Activated CD4-positive, alpha-beta T cell treated with anti-CD3 and anti-CD28 coated beads for 48 hours (primary cell): Measurements from ENCODE around the gene DZIP1L.

Experiments
- DNase-seq: peaks from one replicate; pipeline ENCODE4 v3.0.0-alpha.2; 2020

The DZIP1L gene

DNA sequence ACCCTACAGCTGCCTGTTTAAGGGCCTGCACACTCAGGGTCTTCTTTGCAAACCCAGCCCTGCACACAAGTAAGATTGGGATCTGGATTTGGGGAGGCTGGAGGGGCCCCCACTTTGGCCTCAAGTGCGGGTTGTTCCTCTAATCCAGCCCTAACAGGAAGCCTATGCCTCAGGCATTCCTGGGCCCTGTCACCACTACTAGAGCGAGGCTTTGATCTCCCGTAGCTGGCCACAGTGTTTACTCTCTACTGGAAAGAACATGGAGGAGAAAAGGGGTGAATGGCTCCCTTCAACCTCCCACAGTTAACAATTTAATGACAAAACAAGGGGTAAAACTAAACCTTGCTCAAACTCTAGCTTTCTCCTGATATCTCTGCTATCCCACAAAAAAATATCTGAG lies 48.4 kb downstream of the DZIP1L start:
- no peak for DNase-seq

DNA sequence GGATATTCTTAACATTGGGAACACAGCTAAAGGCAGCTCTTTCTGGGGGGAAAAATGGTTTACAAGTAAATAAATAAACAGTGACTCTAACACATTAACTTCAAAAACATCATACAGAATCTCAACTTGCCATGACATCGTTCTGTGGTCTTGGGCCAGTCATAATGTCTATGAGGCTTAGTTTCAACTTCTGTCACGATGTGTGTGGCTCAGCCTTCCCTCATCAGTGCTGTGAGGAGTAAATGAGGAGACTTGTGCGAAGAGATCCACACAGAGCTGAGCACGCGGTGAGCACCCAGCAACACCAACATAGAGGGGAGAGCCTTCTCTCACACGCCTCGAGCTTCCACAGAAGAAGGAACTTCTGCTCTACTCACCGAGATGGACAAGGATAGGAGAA lies 49.0 kb downstream of the DZIP1L start:
- DNase-seq, result peak; percentile 66

DNA sequence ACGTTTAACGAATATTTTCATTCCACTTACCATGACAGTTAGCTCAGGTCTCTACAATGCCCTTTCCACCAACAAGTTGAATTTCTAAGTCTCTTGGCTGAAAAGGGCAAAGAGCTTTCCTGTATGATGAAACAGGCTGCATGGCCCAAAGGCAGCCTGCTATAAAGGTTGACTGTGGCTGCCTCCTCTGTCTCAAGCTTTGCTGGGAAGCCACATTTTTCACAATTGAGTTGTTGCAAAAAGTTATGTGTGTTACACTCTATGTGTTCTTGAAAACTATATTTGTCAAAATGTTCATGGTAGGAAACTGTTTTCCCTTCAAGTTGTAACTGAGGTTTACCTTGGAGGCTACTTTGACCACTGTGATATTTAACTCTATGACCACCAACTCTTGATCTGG lies 49.5 kb downstream of the DZIP1L start:
- DNase-seq, result no peak

DNA sequence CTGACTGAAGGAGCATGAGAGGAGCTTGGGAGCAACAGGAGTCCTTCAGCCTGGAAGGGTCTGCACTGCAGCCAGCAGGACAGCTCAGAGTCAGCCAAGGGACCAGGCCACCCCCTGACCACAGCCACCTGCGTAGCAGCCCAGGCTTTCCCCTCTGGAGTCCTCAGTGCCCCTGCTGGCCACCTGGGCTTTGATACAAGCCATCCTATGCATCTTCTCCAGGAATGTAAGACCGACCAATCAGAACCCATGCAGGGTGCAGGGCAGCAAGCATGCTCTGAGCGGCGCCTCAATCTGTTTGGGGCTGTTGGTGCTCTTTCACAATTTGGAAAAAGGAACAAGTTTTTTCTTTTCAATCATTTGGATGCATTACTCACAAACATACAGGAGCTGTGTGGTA lies 52.0 kb downstream of the DZIP1L start:
- DNase-seq, result no peak

DNA sequence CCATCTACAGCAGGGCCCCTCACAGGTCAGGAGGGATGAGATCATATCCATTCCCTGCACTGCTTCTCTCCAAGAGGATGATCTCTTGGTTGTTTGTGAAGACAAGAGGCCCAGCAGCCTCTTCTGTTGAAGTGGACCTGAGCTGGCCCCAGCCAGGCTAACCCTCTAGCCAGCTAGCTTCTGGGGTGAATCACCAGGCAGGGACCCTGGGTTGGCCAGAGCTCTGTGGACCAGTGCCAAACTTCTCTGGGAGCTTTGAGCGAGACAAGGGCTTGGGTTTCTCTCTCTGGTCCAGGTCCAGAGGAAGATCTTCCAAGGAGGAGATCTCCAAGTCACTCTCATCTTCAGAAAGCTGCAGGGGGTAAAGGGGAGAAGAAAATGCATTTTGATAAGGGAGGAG lies 52.8 kb downstream of the DZIP1L start:
- DNase-seq, result no peak

DNA sequence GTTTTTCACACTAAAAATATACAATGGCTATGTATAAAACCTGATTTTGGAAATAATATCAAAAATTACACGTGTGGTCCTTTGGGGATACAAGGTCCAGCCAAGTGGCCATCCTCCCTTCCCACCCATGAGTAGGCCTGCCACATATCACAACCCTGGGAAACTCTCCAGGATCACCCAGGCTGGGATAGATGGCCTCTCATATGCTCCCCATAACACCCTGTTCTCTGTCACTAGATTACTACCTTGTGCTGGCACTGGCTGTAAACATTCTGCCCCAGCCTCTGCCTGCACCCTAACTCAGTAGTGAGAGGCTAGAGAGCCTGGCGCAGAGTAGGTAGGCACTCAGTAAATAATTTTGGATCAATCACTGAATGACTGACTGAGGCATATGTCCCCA lies 53.4 kb downstream of the DZIP1L start:
- DNase-seq, result no peak

DNA sequence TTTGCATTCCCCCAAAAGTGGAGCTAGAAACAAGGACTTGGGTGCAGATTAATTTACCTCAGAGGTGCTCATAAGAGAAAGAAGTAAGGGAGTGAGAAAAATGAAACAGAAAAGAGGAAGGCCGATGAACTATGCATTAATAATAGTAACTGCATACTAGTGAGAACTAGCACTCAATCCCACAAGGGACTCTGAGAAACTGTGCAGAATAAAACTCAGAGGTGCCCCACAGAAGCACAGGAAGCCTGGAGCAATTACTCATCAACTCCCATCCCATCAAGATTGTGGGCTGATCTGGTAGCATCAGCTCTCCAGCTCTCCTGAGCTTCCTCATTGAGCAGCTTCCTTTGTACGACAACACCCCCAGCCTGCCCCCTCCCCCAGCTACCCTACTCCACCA lies 54.6 kb downstream of the DZIP1L start:
- no peak for DNase-seq

DNA sequence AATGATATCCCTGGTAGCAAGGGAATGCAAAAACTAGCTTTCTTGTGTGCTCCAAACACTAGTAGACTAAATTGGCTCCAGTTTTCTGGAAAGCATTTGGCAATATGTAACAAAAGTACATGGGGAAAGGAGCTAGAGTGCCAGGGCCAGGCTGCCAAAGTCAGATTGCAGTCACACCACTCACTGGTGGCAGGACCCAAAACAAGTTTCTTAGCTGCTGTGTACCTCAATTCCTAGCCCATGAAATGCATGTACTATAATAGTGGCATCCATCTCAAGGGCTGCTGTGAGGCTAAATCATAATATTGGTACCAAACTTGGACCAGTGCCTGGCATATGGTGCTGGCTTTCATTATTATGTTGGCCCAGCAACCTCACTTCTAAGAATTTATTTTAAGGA lies 56.1 kb downstream of the DZIP1L start:
- no peak for DNase-seq

DNA sequence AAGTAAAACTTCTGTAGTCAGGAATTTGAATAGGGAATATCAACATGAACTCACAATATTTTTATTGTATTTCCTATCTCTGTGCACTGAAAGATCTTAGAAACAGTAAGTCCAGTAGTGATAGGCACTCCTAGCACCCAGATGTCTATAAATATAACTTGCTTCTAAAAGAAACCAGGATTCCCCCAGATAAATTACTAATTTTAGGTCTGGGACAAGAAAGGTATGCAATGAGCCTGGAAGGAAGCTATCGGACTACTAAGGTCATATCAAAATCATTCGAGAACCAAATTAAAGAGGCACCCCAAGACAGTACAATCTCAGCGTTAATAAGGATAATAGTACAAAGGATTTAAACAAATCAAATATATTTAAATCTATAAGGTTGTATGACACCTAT lies 58.0 kb downstream of the DZIP1L start:
- no peak for DNase-seq

DNA sequence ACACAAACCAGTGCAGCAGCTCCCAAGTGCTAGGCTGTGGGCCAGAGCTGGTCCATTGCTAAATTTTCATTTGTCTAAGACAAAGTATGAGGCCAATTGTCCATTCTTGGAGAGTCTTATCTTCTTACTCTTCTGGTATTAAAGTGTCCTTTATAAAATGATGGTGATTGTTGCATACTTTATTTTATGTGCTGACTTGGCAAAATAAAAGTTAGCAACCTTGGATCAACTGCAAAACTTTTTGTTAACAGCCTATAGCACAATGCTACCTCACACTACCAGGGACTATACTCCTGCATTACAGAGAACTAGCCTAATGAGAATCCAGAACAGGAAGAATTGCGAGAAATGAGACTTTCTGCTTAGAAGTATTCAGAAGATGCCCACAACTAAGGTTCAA lies 61.4 kb downstream of the DZIP1L start:
- DNase-seq, result no peak

DNA sequence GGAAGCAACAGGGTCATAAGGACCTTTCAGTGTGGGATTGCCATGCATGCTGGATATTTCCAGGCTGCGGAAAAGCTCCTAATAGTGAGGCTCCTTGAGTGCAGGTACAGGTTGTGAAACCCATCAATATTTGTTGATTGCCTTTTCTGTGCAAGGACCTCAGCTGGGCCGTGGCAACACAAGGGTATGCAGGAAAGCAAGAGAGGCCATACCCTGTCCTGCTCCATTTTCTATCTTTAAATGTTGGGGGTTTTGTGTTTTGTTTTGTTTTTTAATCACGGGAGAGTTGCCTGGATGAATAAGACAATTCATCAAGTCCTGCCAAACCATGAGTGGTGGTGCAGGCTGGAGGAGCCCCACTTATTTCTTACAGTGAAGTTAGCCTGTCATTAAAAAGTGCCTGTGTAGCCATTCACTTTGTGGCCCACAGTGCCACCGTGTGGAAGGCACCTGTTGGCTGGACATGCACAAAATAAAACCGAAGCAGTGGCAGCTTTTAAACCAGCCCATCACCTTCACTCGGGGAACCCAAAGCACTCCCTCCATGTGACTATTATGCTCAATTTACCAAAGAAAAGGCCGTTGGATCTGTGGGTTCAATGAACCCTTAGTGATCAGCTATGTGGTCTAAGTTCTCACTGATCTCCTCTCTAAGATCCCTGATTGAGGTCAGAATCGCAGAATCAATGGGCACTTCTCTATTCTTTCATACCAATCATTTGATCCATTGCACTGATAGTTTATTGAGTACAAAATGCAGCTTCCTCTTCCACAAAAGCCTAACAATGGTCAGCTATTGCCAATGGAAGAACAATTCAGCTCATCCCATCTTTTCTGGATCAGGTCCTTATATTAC lies 63.2 kb downstream of the DZIP1L start:
- DNase-seq, result peak; percentile 41

DNA sequence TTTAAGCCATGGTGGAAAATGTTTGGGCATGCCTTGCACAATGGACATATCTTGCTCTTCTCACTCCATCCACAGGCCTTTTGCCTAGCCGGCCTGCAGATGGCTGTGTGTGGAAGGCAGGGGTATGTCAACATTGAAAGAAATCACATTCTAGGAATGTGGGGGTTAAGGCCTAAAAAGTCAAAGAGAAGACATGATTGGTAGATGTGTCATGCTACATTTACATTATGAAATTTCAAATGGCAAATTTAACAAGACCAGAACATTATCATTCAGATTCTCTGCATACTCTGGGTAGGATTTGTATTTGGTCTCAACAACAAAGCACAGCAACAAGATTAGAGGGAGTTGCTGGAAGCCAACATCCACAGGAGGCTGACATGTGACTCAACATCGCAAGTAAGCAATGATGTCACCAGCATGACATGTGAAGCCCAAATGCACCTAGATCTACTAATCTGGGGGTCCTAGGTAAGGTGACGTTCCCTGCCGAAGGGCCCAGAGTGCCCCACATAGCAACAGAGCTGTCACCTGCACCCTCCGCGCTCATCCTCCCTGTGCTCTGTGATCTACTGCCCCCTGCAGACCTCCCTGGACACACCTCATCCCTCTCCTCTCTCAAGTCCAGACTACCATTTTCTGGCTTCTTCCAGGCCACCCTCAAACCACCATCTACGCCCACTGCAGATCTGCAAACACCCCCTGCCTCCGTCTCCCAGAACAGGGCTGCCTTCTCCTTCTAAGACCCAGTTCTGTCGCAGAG lies 66.1 kb downstream of the DZIP1L start:
- DNase-seq, result no peak

DNA sequence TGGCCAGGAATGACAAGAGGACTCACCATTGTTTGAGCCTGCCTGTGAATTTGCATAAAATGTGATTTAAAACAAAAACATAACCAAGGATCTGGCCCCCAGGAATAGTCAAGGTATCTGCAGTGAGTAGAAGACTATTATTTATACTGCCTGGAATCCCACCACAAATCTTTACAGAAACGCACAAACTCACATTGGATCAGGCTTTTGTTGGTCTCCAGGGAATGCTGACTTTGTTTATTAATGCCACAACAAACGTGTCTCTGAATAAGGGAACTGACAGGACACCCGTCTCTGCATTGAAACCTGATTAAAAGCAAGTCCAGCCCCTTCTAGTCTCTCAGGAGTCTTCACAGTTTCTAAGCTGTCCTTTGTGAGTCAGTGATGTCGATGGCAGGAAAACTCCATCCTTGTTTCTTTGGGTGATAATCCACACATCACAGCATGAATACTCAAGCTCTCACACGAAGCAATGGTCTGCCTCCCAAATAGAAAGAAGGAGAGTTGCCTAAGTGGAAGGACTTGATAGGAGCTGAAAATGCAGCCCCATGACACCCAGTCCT lies 67.7 kb downstream of the DZIP1L start:
- no peak for DNase-seq

DNA sequence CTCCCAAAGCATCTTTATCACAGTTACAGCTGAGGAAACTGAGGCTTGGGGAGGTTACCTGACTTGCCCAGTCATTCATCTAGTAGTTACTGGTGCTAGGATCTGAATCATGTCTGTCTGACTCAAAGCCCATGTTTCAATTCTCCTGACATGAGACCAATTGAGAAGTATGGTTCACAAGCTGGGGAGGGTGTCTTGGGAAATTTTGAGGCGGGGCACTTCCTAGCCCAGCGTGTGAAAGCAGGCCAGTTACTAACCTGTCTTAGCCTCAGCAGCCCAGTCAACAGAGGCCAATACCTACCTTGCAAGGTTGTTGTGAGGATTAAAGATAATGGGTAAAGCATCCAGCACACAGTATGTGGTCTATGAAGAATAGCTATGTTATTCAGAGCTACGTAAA lies 68.5 kb downstream of the DZIP1L start:
- no peak for DNase-seq

DNA sequence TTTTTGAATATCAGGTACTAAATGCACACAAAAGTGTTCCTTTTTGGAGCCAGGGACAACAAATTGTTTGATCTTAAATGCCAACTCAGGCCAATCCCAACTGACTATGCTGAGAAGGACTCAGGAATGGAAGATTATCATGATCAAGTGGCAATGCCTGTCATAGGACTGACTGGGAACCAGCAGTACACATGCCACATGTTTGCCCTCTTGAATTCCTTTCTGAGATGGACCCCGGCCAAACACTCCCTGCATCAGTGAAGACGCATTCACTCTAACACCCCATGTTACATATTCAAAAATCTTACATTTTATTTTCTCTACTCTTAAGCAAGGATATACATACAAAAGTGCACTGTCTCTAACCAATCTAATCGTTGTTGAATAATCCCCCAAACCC lies 69.3 kb downstream of the DZIP1L start:
- no peak for DNase-seq

DNA sequence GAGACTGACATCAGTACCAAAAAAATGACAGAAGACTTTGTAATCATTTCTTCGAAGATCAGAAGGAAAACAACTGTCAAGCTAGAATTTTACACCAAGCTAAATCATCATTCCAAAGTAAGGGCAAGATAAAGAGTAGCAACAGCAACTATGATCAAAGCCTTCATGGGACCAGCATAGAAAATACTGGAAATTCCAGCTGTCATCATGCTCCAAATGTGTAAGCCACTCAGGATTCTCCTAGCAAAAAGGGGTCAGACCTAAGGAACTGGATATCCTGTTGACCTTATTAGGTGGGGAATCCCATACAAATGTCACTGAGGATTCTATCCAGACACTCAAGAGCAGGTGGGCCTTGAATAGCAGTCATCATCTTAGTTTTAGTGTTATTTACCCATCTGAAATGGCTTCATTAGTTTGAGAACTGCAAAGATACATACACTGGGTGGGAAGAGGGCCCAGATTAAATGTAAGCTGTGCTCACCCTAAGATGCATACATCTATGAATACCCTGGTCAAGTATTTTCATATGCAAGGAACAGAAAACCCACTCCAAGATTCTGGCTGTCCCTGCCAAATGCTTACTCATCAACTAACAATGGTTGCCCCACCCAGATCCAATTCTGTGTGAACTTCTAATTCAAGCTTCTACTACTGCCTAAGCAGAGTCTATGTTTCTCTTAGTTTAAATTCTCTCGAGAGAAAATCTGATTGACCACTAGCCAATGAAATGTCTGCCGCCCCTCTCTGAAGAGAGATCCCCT lies 72.0 kb downstream of the DZIP1L start:
- no peak for DNase-seq

DNA sequence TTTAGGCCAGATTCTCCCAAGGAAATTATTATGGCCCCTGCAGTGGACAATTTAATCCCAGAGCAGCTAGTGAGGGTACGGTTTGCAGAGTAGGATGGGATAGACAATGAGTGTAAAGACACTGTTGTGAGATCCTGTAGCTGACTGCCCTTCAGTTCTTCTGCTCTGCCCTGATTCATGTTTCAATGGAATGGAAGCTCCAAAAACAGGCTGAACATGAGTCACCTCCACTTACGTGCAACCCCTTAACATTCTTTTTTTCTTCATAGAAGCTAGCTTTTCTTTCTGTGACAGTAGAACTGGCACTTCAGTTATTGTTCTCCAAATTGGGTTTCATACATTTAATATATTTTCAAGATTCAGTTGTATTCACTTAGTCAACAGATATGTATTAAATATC lies 73.4 kb downstream of the DZIP1L start:
- DNase-seq, result no peak

DNA sequence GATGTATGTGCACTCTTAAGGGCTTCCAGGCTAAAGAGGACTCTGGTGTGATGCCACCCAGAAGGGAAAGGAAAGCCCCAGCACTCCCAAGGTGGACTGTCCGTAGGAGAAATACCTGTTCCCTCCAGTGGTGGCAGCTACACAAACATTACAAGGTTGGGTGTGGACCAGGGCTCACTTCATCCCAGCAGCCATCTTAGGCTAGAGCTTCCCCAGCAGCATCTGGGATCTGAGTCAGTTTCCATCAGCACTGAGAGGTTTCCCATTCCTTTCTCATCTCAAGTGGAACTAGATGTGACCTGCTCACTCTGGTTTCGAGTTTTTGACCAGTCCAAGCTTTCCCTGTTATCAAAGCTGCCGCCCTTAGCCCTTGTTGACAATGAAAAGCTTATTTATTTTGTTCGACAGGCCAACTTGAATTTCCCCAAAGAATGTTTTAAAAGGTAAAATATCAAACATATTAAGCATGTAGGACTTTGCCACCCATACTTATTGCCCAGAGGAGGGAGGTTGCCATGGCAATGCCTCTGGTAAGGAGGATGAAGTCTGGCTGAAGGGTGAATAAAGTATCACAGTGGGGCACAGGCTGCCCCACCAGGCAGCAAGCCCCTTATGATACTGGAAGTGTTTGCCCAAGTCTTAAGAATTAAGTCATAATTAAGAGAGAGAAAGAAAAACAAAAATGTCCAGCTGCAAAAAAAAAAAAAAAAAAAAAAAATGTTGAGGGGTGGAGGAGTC lies 76.5 kb downstream of the DZIP1L start:
- DNase-seq, result no peak

DNA sequence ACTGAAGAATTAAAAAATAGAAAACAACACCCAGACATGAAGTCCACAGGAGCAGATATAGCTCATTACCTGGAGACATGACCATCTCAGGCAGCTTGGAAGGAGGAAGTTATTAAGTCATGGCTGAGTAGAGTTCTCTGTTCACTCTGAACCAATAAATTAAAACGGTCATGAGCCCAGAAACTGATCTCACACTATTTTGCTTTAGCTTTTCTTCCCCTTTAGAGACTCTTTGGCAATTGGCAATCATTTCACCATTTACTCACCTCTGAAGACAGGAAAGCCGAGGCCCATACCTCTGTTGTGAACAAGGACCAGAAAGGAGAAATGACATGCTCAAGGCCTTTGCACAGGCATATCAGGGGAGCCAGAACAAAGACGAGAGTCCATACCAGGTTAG lies 78.8 kb downstream of the DZIP1L start:
- DNase-seq, result no peak

DNA sequence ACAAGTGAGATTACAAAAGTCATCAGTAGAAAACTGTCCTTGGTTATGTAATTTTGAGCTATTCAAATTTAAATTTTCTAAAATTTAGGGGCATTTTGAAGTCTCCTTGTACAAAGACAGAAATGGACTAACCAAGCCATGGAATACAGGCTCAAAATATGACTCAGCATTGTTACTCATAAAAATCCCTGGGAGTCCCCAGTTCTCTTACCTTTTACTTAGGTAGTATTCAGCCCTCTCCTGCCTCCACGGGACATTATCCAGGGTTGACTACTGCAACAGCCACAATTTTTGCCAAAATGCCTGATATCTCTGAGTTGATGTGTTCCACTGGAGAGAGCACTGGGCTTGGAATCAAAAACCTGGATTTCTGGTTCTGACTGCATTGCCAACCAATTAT lies 80.5 kb downstream of the DZIP1L start:
- DNase-seq, result no peak

DNA sequence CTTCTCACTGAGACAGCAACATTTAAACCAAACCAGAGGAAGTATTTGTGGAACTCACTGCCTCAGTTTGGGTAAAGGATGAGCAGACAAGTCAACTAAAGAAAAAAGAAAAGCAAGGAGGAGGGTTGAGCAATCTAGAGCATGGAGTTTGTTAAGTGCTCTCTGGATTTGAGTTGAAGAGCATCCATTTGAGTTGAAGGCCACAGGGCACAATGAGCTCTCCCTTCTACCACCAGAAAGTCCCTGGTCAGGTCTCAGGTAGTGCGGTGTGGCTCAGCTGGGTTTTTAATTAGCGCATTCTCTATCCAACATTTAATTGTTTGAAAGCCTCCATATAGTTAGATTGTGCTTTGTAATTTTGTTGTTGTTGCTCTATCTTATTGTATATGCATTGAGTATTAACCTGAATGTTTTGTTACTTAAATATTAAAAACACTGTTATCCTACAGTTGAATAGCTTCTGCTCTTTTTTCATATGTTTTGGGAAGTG lies 82.2 kb downstream of the DZIP1L start:
- no peak for DNase-seq

DNA sequence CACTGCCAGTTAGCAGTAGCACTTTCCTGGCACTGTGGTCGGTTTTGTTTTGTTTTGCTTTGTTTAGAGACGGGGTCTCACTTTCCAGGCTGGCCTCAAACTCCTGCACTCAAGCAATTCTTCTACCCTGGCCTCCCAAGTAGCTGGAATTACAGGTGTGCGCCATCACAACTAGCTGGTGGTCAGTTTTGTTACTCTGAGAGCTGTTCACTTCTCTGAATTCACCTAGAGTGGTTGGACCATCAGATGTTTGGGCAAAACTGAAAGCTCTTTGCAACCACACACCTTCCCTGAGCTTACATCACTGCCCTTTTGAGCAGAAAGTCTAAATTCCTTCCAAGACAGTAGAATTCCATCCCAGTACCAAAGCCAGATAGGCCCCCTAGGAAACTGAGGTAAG lies 82.8 kb downstream of the DZIP1L start:
- DNase-seq, result no peak

DNA sequence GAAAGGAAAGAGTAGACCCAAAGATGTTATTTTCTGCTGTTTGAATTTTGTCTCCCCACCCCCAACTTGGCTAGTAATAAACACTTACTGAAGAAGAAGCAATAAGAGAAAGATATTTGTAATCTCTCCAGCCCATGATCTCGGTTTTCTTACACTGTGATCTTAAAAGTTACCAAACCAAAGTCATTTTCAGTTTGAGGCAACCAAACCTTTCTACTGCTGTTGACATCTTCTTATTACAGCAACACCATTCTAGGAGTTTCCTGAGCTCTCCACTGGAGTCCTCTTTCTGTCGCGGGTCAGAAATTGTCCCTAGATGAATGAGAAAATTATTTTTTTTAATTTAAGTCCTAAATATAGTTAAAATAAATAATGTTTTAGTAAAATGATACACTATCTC lies 83.9 kb downstream of the DZIP1L start:
- no peak for DNase-seq
